ENCODE measurements around the gene ZNF438.

The ZNF438 gene

GRCh38 chr10:30869566-30869965 is 162.1 kb downstream of the ZNF438 start:
- DNase-seq, result no peak

- no peak for DNase-seq
Measured at GRCh38 chr10:30868611-30869010, 163.1 kb downstream of the ZNF438 start.

- DNase-seq, result no peak
Measured at GRCh38 chr10:30866896-30867295, 164.8 kb downstream of the ZNF438 start.

- DNase-seq, result no peak
Measured at GRCh38 chr10:30865141-30865926, 166.3 kb downstream of the ZNF438 start.

GRCh38 chr10:30863516-30864210 is 168.0 kb downstream of the ZNF438 start:
- DNase-seq, result no peak

- DNase-seq, result peak; percentile 66
Measured at GRCh38 chr10:30862486-30862885, 169.2 kb downstream of the ZNF438 start.

GRCh38 chr10:30861976-30862375 is 169.7 kb downstream of the ZNF438 start:
- no peak for DNase-seq

- DNase-seq, result no peak
Measured at GRCh38 chr10:30861221-30861620, 170.4 kb downstream of the ZNF438 start.

GRCh38 chr10:30858499-30858898 is 173.2 kb downstream of the ZNF438 start:
- no peak for DNase-seq

GRCh38 chr10:30857803-30858202 is 173.9 kb downstream of the ZNF438 start:
- peak; percentile 30 for DNase-seq

GRCh38 chr10:30855131-30855530 is 176.5 kb downstream of the ZNF438 start:
- no peak for DNase-seq

GRCh38 chr10:30854656-30855055 is 177.0 kb downstream of the ZNF438 start:
- no peak for DNase-seq

- DNase-seq, result peak; percentile 57
Measured at GRCh38 chr10:30853066-30853465, 178.6 kb downstream of the ZNF438 start.

- no peak for DNase-seq
Measured at GRCh38 chr10:30850776-30851175, 180.9 kb downstream of the ZNF438 start.

- no peak for DNase-seq
Measured at GRCh38 chr10:30849231-30850035, 182.2 kb downstream of the ZNF438 start.

- DNase-seq, result no peak
Measured at GRCh38 chr10:30848396-30849032, 183.2 kb downstream of the ZNF438 start.

GRCh38 chr10:30847642-30848041 is 184.0 kb downstream of the ZNF438 start:
- no peak for DNase-seq

GRCh38 chr10:30847199-30847598 is 184.5 kb downstream of the ZNF438 start:
- DNase-seq, result no peak

GRCh38 chr10:30846710-30847109 is 185.0 kb downstream of the ZNF438 start:
- no peak for DNase-seq

- no peak for DNase-seq
Measured at GRCh38 chr10:30842894-30843293, 188.8 kb downstream of the ZNF438 start.

GRCh38 chr10:30842185-30842584 is 189.5 kb downstream of the ZNF438 start:
- no peak for DNase-seq

GRCh38 chr10:30840395-30841050 is 191.1 kb downstream of the ZNF438 start:
- no peak for DNase-seq

Measured in inflammatory macrophage treated with lipopolysaccharide for 4 hours (primary cell).